ENCODE data around the gene CLN5. TPM values are rescaled to one million over a fixed set of nuclear protein-coding genes. Genes with fewer than 3 reads are reported as not detected.

Gene CLN5
- total and polyA plus RNA-seq, 2 of the 4 experiments (the other 2 are of a cell fraction), result 11.3 to 15.1 TPM

DNA sequence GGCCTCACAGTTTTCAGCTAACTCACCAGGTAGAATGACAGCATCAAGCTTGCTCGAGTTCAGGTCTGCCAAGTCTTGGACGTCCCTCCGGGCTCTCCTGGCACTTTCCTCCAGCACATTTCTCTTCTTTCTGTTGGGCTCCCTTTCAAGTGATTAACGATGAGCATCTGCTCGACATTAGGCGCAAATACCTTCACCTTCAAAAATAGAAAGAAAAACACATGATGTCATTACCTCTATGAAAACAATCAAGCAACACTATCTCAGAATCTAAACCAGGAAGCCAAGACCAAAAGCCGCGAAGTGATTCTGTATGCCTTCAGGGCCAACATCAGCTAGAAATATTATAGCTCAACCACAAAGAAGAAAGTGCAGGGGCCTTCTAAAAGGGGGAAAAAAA is 15.4 kb upstream of the CLN5 start:
- no peaks in the 10 kb centered on the region for H4K20me1 ChIP-seq (ENCODE audit: insufficient read depth, low read length)
- H2BK5ac ChIP-seq (ENCODE audit: low read depth, low read length, poor library complexity, severe bottlenecking), result no peak overlapping the region
- no peak overlapping the region for H3K23ac ChIP-seq (ENCODE audit: low read depth, low read length)
- no peak overlapping the region for H4K91ac ChIP-seq (ENCODE audit: insufficient read depth, low read depth, low read length)
- H3K79me1 ChIP-seq (ENCODE audit: low read depth in 1 of 2, low read length in 2 of 2), result no peaks in the 10 kb centered on the region
- H2AK5ac ChIP-seq (ENCODE audit: low read depth, low read length), result no peak overlapping the region
- BruUV-seq (replicated peaks), result no TSS peak
- no peak overlapping the region for H2AK9ac ChIP-seq (replicated peaks; ENCODE audit: low read depth, low read length, poor library complexity)
- no peak overlapping the region for H3K18ac ChIP-seq (ENCODE audit: low read depth, low read length)
- TF ChIP-seq NFE2L2 (IDR thresholded peaks at IDR 0.05; ENCODE audit: low read depth, low read length) (no peak), RCOR1 (IDR thresholded peaks at IDR 0.05; ENCODE audit: insufficient replicate concordance, low read length) (no peak), CHD1 (IDR thresholded peaks at IDR 0.05; ENCODE audit: low read depth, low read length) (no peak), RFX5 (IDR thresholded peaks at IDR 0.05; ENCODE audit: low read depth, low read length) (no peak), POLR2A (IDR thresholded peaks at IDR 0.05; ENCODE audit: low read depth, low read length) (no peak), RAD21 (IDR thresholded peaks at IDR 0.05; ENCODE audit: low read length) (no peak), MAFK (IDR thresholded peaks at IDR 0.05; ENCODE audit: low read depth, low read length) (no peak), MXI1 (IDR thresholded peaks at IDR 0.05; ENCODE audit: borderline replicate concordance, low read depth, low read length) (no peak), BHLHE40 (IDR thresholded peaks at IDR 0.05; ENCODE audit: low read depth, low read length) (no peak)
- TF ChIP-seq, protein P1, sequence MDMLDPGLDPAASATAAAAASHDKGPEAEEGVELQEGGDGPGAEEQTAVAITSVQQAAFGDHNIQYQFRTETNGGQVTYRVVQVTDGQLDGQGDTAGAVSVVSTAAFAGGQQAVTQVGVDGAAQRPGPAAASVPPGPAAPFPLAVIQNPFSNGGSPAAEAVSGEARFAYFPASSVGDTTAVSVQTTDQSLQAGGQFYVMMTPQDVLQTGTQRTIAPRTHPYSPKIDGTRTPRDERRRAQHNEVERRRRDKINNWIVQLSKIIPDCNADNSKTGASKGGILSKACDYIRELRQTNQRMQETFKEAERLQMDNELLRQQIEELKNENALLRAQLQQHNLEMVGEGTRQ (IDR thresholded peaks at IDR 0.05; ENCODE audit: low read depth, low read length), result no peak
- TF ChIP-seq, protein P2, sequence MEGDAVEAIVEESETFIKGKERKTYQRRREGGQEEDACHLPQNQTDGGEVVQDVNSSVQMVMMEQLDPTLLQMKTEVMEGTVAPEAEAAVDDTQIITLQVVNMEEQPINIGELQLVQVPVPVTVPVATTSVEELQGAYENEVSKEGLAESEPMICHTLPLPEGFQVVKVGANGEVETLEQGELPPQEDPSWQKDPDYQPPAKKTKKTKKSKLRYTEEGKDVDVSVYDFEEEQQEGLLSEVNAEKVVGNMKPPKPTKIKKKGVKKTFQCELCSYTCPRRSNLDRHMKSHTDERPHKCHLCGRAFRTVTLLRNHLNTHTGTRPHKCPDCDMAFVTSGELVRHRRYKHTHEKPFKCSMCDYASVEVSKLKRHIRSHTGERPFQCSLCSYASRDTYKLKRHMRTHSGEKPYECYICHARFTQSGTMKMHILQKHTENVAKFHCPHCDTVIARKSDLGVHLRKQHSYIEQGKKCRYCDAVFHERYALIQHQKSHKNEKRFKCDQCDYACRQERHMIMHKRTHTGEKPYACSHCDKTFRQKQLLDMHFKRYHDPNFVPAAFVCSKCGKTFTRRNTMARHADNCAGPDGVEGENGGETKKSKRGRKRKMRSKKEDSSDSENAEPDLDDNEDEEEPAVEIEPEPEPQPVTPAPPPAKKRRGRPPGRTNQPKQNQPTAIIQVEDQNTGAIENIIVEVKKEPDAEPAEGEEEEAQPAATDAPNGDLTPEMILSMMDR (conservative IDR thresholded peaks at IDR 0.05; ENCODE audit: low read depth, low read length), result no peak
- H3K27me3 ChIP-seq (ENCODE audit: control insufficient read depth, insufficient read depth, low read length), result peaks cover 25% of the 10 kb centered on the region
- no peak overlapping the region for H3K9ac ChIP-seq (ENCODE audit: low read depth, low read length)
- ATAC-seq (ENCODE audit: low read depth), result no peak
- in situ Hi-C loops (cut with MboI; ENCODE audit: low sequenced_read_pairs) (loop anchor here (25.0 kb wide), 1 partner anchor 1289 kb away; no protein-coding TSS in a partner anchor), intact Hi-C loops (cut with micrococcal nuclease) (no loop called here), dilution Hi-C loops (cut with HindIII; ENCODE audit: low sequenced_read_pairs, unreplicated experiment) (no loop called here)
- no peak overlapping the region for H3K14ac ChIP-seq (replicated peaks; ENCODE audit: low read depth, low read length)
- no peak overlapping the region for H2AFZ ChIP-seq (replicated peaks; ENCODE audit: low read length, poor library complexity)
- H3K9me3 ChIP-seq (ENCODE audit: control insufficient read depth, insufficient read depth, low read length), result no peaks in the 10 kb centered on the region
- H2BK20ac ChIP-seq (ENCODE audit: low read depth, low read length), result no peak overlapping the region
- H2BK120ac ChIP-seq (ENCODE audit: low read depth, low read length), result no peak overlapping the region
- no peaks in the 10 kb centered on the region for H3K4me1 ChIP-seq (ENCODE audit: control insufficient read depth, insufficient read depth, low read length)
- no peak overlapping the region for H3K56ac ChIP-seq (ENCODE audit: extremely low read depth, insufficient read depth, low read length)
- no peak overlapping the region for H2BK15ac ChIP-seq (ENCODE audit: low read depth, low read length)
- POLR2A ChIA-PET (ENCODE audit: unreplicated experiment), result no interaction called here
- H3K4me3 ChIP-seq (ENCODE audit: insufficient read depth, low read depth, low read length), result no peak overlapping the region
- WGBS, 2 experiments (ENCODE audit: extremely low coverage in 2 of 2, insufficient read length in 1 of 2), result 43% methylated on average over 4 of the region's 8 CpGs; no CpG with 5 or more reads in 1 of the 2 experiments
- H3K4ac ChIP-seq (ENCODE audit: low read depth, low read length), result no peak overlapping the region
- no peak for DNase-seq
- no peaks in the 10 kb centered on the region for H3K36me3 ChIP-seq (ENCODE audit: control insufficient read depth, insufficient read depth, low read length)
- no peaks in the 10 kb centered on the region for H3K9me1 ChIP-seq (ENCODE audit: insufficient read depth, low read length)
- no peak overlapping the region for H4K5ac ChIP-seq (ENCODE audit: low read depth, low read length)
- H3K27ac ChIP-seq (ENCODE audit: insufficient read depth, low read length), result no peak overlapping the region
- H3K4me2 ChIP-seq (ENCODE audit: low read depth, low read length), result no peak overlapping the region
- no peak overlapping the region for H4K8ac ChIP-seq (ENCODE audit: low read depth in 2 of 2, low read length in 2 of 2)
- CTCF ChIA-PET, result interaction anchor here (0.6 kb wide), 1 partner anchor 1528 kb away, joined by 6 read pairs; no protein-coding TSS in a partner anchor
